ENCODE data around the gene PCID2. TPM values are rescaled to one million over a fixed set of nuclear protein-coding genes. Genes with fewer than 3 reads are reported as not detected.

Gene PCID2
- total and polyA plus RNA-seq, 2 of the 13 experiments (the other 11 are each of a cell fraction or from before 2014, with no cell fraction given) = 65.0 to 111 TPM

DNA sequence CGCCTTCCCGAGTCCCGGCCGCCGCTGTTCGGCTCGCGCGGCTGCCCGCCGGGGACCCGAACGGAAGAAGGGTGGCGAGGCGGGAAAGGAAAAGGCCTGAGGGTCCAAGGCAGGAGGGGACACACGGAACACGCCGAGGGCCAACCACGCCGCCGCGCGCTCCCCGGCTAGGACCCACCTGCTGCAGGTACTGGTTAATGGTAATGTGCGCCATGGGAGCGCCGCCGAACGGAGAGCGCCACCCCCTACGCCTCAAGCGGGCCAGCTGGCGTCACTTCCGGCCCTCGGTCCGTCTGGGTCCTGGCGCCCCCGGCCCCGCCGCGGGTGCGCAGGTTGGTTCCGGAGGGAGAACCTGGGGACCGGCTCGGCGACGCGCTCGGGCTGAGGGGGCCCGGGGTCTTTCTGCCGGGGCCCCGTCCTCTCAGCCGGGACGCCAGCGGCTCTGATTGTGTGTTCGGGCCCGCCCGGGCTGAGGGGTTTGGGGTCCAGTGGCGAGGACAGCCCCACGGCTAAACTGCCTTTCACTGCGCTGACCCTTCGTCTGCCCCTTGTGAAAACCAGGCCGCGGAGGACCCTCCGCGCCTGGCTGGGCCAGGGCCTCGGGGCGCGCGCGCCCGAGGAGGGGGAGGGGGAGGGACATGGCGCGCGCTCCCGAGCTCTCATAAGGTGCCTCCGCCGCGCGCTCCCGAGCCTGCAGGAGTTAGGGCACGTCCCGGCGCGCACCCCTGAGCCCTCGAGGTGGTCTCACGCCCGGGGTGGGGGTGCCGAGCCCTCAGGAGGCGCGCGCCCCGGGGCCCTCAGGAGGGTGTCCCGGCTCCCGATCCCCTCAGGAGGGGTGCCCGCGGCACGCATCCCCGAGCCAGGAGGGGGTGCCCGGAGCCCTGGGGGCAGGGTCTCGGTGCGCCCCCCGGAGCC lies at the start of gene PCID2 (continued):
- TF ChIP-seq, protein P1, sequence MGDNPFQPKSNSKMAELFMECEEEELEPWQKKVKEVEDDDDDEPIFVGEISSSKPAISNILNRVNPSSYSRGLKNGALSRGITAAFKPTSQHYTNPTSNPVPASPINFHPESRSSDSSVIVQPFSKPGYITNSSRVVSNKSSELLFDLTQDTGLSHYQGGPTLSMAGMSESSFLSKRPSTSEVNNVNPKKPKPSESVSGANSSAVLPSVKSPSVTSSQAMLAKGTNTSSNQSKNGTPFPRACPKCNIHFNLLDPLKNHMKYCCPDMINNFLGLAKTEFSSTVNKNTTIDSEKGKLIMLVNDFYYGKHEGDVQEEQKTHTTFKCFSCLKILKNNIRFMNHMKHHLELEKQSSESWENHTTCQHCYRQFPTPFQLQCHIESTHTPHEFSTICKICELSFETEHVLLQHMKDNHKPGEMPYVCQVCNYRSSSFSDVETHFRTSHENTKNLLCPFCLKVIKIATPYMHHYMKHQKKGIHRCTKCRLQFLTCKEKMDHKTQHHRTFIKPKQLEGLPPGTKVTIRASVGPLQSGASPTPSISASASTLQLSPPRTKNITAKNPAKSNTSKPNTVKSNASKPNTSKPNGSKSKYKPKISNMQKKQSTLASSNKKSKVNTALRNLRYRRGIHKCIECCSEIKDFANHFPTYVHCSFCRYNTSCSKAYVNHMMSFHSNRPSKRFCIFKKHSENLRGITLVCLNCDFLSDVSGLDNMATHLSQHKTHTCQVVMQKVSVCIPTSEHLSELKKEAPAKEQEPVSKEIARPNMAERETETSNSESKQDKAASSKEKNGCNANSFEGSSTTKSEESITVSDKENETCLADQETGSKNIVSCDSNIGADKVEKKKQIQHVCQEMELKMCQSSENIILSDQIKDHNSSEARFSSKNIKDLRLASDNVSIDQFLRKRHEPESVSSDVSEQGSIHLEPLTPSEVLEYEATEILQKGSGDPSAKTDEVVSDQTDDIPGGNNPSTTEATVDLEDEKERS (CRISPR knock-in tag; IDR thresholded peaks at IDR 0.05) = peak; percentile 87; the same call in 1 of the 2 replicates
- no peak for TF ChIP-seq FOXJ3 (CRISPR knock-in tag; IDR thresholded peaks at IDR 0.05; ENCODE audit: borderline replicate concordance)
- TF ChIP-seq ZNF446 (CRISPR knock-in tag; IDR thresholded peaks at IDR 0.05) = peak; percentile 29; the same call in 1 of the 2 replicates
- peak; percentile 89 for TF ChIP-seq CREM (IDR thresholded peaks at IDR 0.05)
- TF ChIP-seq CREM (CRISPR knock-in tag; IDR thresholded peaks at IDR 0.05) = peak; percentile 80
- no peak for TF ChIP-seq FLYWCH1 (CRISPR knock-in tag; IDR thresholded peaks at IDR 0.05)
- TF ChIP-seq POGK (CRISPR knock-in tag; conservative IDR thresholded peaks at IDR 0.05) = peak; percentile 94
- peak; percentile 96 for TF ChIP-seq KDM5B (CRISPR knock-in tag; IDR thresholded peaks at IDR 0.05; ENCODE audit: borderline replicate concordance)
- TF ChIP-seq TRAFD1 (CRISPR knock-in tag; IDR thresholded peaks at IDR 0.05; ENCODE audit: borderline replicate concordance) = no peak
- TF ChIP-seq, protein P2, sequence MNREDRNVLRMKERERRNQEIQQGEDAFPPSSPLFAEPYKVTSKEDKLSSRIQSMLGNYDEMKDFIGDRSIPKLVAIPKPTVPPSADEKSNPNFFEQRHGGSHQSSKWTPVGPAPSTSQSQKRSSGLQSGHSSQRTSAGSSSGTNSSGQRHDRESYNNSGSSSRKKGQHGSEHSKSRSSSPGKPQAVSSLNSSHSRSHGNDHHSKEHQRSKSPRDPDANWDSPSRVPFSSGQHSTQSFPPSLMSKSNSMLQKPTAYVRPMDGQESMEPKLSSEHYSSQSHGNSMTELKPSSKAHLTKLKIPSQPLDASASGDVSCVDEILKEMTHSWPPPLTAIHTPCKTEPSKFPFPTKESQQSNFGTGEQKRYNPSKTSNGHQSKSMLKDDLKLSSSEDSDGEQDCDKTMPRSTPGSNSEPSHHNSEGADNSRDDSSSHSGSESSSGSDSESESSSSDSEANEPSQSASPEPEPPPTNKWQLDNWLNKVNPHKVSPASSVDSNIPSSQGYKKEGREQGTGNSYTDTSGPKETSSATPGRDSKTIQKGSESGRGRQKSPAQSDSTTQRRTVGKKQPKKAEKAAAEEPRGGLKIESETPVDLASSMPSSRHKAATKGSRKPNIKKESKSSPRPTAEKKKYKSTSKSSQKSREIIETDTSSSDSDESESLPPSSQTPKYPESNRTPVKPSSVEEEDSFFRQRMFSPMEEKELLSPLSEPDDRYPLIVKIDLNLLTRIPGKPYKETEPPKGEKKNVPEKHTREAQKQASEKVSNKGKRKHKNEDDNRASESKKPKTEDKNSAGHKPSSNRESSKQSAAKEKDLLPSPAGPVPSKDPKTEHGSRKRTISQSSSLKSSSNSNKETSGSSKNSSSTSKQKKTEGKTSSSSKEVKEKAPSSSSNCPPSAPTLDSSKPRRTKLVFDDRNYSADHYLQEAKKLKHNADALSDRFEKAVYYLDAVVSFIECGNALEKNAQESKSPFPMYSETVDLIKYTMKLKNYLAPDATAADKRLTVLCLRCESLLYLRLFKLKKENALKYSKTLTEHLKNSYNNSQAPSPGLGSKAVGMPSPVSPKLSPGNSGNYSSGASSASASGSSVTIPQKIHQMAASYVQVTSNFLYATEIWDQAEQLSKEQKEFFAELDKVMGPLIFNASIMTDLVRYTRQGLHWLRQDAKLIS (CRISPR knock-in tag; IDR thresholded peaks at IDR 0.05) = no peak; the same call in 1 of the 2 replicates
- TF ChIP-seq ZSCAN31 (CRISPR knock-in tag; IDR thresholded peaks at IDR 0.05; ENCODE audit: low read depth) = peak; percentile 33; the same call in 1 of the 2 replicates
- TF ChIP-seq GATAD1 (CRISPR knock-in tag; IDR thresholded peaks at IDR 0.05) = peak; percentile 99
- no peak for TF ChIP-seq ZNF737 (CRISPR knock-in tag; IDR thresholded peaks at IDR 0.05; ENCODE audit: borderline replicate concordance)
- TF ChIP-seq, protein P3, sequence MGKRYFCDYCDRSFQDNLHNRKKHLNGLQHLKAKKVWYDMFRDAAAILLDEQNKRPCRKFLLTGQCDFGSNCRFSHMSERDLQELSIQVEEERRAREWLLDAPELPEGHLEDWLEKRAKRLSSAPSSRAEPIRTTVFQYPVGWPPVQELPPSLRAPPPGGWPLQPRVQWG (CRISPR knock-in tag; IDR thresholded peaks at IDR 0.05; ENCODE audit: borderline replicate concordance, low read depth) = no peak

Measured in HepG2 (cell line).